ENCODE data around the gene SS18.

Gene SS18

DNA sequence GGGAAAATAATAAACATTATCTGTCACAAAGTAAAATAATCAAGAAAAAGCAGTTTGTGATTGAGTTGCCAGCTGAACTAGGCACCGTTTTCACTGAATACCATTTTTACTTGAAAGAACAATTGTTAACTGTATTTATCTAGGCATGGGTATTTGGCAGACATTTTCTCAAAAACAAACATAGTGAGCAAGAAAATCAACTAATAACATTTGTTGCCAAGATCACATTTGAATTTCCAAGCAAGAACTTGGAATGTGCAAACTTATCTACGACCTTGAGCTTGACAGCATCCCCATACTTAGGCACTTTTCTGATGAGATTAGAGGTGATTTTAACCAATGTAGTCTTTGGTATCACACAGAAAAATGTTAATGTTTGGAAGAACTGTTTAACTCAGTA lies 16.7 kb downstream of the SS18 start:
- TF ChIP-seq, protein P1, sequence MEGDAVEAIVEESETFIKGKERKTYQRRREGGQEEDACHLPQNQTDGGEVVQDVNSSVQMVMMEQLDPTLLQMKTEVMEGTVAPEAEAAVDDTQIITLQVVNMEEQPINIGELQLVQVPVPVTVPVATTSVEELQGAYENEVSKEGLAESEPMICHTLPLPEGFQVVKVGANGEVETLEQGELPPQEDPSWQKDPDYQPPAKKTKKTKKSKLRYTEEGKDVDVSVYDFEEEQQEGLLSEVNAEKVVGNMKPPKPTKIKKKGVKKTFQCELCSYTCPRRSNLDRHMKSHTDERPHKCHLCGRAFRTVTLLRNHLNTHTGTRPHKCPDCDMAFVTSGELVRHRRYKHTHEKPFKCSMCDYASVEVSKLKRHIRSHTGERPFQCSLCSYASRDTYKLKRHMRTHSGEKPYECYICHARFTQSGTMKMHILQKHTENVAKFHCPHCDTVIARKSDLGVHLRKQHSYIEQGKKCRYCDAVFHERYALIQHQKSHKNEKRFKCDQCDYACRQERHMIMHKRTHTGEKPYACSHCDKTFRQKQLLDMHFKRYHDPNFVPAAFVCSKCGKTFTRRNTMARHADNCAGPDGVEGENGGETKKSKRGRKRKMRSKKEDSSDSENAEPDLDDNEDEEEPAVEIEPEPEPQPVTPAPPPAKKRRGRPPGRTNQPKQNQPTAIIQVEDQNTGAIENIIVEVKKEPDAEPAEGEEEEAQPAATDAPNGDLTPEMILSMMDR (IDR thresholded peaks at IDR 0.05; ENCODE audit: borderline replicate concordance, insufficient read depth, low read depth, low read length) = no peak
- no peak overlapping the region for H3K4me3 ChIP-seq (ENCODE audit: low read depth, low read length)

DNA sequence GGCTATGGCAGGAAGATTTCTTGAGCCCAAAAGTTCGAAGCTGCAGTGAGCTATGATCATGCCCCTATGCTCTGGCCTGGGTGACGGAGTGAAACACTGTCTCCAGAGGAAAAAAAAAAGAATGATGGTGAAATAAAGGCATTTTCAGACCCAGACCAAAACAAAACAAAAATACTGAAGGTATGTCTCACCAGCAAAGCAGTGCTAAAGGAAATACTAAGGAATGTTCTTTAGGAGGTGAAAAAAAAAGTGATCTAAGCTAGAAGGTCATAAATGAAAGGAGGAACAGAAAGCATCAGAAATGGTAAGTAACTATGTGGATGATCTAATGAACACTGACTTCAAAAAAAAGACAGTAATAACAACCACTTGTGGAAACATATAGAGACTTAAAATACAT lies 18.7 kb downstream of the SS18 start:
- TF ChIP-seq, protein P1 (IDR thresholded peaks at IDR 0.05; ENCODE audit: borderline replicate concordance, insufficient read depth, low read depth, low read length) = no peak

GRCh38 chr18:26071020-26071419 lies 19.4 kb downstream of the SS18 start:
- H3K4me3 ChIP-seq (ENCODE audit: low read depth, low read length) = no peak overlapping the region
- TF ChIP-seq, protein P1 (IDR thresholded peaks at IDR 0.05; ENCODE audit: borderline replicate concordance, insufficient read depth, low read depth, low read length) = no peak

More for the DNA sequence above, 18.7 kb downstream of the SS18 start:
- H3K4me3 ChIP-seq (ENCODE audit: low read depth, low read length) = no peak overlapping the region

DNA sequence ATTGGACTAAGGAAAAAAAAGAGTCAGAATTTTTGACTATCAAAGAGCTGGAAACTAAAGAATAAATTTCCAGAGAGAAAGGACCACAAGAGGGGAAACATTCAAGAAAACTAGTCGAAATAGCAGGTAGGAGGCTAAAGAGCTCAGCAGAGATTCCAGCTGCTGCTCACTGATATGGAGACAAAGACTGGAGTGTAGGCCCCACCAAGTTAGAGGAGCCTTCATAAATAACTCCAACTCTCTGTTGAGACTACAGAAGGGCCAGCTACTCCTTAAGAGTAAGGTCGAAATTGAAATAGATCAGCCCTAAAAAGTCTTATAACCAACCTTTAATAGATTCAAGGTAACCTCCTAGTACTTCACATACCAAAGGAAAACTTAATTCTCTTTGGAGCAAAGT lies 31.1 kb downstream of the SS18 start:
- no peak overlapping the region for H3K4me3 ChIP-seq (ENCODE audit: low read depth, low read length)
- TF ChIP-seq, protein P1 (IDR thresholded peaks at IDR 0.05; ENCODE audit: borderline replicate concordance, insufficient read depth, low read depth, low read length) = no peak

DNA sequence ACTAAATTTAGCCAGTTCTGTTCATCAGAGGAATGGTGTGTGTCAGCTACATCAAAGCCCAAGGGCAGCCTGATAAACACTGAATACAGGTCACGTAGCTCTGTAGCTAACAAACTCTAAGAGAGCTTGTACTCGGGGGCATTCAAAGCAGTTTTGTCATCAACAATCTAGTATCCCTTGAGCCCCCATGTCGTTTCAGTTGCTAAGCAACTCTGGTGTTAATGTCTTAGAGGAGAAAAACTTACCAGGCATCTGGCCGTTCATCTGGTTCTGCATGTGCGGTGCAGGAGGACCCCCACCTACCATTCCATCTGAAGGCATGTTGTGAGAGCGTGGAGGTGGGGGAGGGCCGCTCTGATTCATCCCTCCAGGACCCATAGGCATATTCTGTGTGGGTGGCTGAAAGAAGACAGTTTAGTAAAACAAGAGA lies 33.1 kb downstream of the SS18 start:
- H3K4me3 ChIP-seq (ENCODE audit: low read depth, low read length) = no peak overlapping the region
- TF ChIP-seq, protein P1 (IDR thresholded peaks at IDR 0.05; ENCODE audit: borderline replicate concordance, insufficient read depth, low read depth, low read length) = no peak

DNA sequence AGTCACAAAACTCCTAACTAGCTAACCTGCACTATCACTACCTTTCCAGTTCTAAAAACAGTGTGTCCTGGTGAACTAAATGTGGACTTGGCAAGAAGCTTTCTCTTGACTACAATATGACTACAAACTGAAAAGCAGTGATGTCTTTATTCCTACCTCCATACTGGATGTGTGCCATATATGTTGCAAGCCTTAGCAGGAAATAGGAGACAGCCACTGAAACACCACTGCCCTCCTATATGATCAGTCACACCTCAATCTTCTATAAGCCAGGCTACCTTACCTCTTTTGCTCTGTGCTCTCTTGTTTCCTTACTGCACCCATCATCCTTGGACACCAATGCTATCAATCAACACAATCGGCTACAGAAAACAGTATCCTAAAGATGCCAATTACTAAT lies 34.1 kb downstream of the SS18 start:
- H3K4me3 ChIP-seq (ENCODE audit: low read depth, low read length) = no peak overlapping the region
- TF ChIP-seq, protein P1 (IDR thresholded peaks at IDR 0.05; ENCODE audit: borderline replicate concordance, insufficient read depth, low read depth, low read length) = no peak

- H3K4me3 ChIP-seq (ENCODE audit: low read depth, low read length) = no peak overlapping the region
- TF ChIP-seq, protein P1 (IDR thresholded peaks at IDR 0.05; ENCODE audit: borderline replicate concordance, insufficient read depth, low read depth, low read length) = no peak
These were observed 37.9 kb downstream of the SS18 start for GRCh38 chr18:26052505-26052904.
